IPS-20b (cell line): ENCODE data around the gene HERC4.

Experiments used
- H3K27ac ChIP-seq: one replicate; pipeline ENCODE4 v1.5.1; 2013; ENCODE audit warnings: low read length
- H3K27me3 ChIP-seq: 2 replicates; pipeline ENCODE4 v1.6.1; 2013; ENCODE audit warnings: mild to moderate bottlenecking, low read length, inconsistent platforms; ENCODE audit not compliant: insufficient read depth
- H3K36me3 ChIP-seq: 2 replicates; pipeline ENCODE4 v1.6.1; 2013; ENCODE audit warnings: low read depth, mild to moderate bottlenecking, inconsistent platforms, low read length, moderate library complexity; ENCODE audit not compliant: insufficient read depth
- H3K4me1 ChIP-seq: 2 replicates; pipeline ENCODE4 v1.6.1; 2013; ENCODE audit warnings: mild to moderate bottlenecking, control low read depth, inconsistent platforms, low read length, moderate library complexity; ENCODE audit not compliant: insufficient read depth
- H3K4me3 ChIP-seq: 2 replicates; pipeline ENCODE4 v1.5.1; 2013; ENCODE audit warnings: mild to moderate bottlenecking, low read length, inconsistent platforms
- H3K9ac ChIP-seq: 2 replicates; pipeline ENCODE4 v1.6.1; 2013; ENCODE audit warnings: low read depth, mild to moderate bottlenecking, inconsistent platforms, low read length, moderate library complexity
- H3K9me3 ChIP-seq: 2 replicates; pipeline ENCODE4 v1.6.1; 2013; ENCODE audit warnings: mild to moderate bottlenecking, low read depth, low read length, inconsistent platforms; ENCODE audit not compliant: insufficient read depth

HERC4 gene, protein sequence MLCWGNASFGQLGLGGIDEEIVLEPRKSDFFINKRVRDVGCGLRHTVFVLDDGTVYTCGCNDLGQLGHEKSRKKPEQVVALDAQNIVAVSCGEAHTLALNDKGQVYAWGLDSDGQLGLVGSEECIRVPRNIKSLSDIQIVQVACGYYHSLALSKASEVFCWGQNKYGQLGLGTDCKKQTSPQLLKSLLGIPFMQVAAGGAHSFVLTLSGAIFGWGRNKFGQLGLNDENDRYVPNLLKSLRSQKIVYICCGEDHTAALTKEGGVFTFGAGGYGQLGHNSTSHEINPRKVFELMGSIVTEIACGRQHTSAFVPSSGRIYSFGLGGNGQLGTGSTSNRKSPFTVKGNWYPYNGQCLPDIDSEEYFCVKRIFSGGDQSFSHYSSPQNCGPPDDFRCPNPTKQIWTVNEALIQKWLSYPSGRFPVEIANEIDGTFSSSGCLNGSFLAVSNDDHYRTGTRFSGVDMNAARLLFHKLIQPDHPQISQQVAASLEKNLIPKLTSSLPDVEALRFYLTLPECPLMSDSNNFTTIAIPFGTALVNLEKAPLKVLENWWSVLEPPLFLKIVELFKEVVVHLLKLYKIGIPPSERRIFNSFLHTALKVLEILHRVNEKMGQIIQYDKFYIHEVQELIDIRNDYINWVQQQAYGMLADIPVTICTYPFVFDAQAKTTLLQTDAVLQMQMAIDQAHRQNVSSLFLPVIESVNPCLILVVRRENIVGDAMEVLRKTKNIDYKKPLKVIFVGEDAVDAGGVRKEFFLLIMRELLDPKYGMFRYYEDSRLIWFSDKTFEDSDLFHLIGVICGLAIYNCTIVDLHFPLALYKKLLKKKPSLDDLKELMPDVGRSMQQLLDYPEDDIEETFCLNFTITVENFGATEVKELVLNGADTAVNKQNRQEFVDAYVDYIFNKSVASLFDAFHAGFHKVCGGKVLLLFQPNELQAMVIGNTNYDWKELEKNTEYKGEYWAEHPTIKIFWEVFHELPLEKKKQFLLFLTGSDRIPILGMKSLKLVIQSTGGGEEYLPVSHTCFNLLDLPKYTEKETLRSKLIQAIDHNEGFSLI

DNA sequence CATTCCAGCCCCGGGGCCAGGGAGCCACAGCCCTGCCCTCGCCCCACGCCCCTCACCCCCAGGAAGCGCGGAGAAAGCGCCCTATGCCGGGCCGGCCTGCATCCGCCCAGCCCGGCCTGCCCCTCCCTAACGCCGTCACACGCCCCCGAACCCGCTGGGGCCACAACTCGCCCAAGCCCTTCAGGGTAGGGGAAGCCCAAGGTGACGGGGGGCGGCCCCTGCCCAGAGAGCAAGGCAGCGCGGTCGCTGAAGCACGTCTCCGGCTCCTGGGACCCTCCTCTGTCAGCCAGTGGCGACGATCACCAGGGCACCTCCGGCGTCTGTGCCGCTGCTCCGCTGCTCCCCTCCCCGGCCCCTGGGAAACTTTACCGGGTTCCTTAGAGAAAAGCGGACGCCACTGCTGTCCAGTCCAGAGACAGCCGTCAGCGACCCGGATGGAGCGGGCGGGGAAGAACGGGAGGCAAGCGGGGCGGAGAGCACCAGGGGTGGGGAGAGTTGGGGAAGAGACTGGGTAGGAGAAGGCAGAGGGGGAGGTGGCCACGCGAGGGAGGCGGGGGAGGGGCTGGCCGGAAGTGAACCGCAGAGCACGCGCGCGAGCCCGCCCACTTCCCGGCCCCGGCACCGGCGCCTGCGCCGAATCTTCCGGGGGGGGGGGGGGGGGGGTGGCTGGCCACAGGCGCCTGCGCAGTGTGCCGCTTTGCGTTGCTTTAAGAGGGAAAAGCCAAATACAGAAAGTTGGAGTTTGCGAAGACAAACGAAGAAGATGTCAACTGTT is at the start of gene HERC4:
TSS of gene HERC4 (minus strand) at position 509 of the 775 bp plus-strand sequence. CDS start 2,175 bp downstream, outside the sequence.
- H3K4me3 ChIP-seq: peak within 1 kb of the TSS; percentile 81

GRCh38 chr10:68124718-68125117 is 49.6 kb upstream of the HERC4 start:
- Histone ChIP-seq H3K4me3 (no peak overlapping the region), H3K27me3 (no peaks in the 10 kb centered on the region), H3K9me3 (no peaks in the 10 kb centered on the region), H3K4me1 (no peaks in the 10 kb centered on the region), H3K36me3 (no peaks in the 10 kb centered on the region), H3K27ac (no peak overlapping the region), H3K9ac (no peak overlapping the region)

More for the DNA sequence above, at the start of gene HERC4:
- H3K27me3 ChIP-seq: no peaks in the 10 kb centered on the region
- peaks cover 20% of the 10 kb centered on the region for H3K4me1 ChIP-seq
- peak within 1 kb of the TSS; percentile 91 for H3K27ac ChIP-seq
- H3K36me3 ChIP-seq: peaks cover 10% of the 10 kb centered on the region
- peak within 1 kb of the TSS; percentile 87 for H3K9ac ChIP-seq
- H3K9me3 ChIP-seq: no peaks in the 10 kb centered on the region

DNA sequence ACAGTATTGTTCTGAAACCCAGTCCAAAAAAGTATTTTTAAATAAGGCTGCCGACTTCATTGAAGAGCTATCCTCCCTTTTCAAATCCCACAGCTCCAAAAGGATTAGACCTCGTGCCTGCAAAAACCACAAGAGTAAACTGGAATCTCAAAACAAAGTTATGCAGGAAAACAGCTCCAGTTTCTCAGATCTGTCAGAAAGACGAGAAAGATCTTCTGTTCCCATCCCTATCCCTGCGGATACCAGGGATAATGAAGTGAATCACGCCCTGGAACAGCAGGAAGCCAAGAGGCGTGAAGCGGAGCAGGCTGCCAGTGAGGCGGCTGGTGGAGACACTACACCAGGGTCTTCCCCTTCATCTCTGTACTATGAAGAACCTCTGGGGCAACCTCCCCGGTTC is 46.8 kb upstream of the HERC4 start:
- H3K4me1 ChIP-seq: no peaks in the 10 kb centered on the region
- no peak overlapping the region for H3K9ac ChIP-seq
- no peaks in the 10 kb centered on the region for H3K9me3 ChIP-seq
- no peak overlapping the region for H3K4me3 ChIP-seq
- no peak overlapping the region for H3K27ac ChIP-seq
- H3K27me3 ChIP-seq: no peaks in the 10 kb centered on the region
- no peaks in the 10 kb centered on the region for H3K36me3 ChIP-seq

- Histone ChIP-seq H3K27me3 (no peaks in the 10 kb centered on the region), H3K36me3 (no peaks in the 10 kb centered on the region), H3K4me3 (no peak overlapping the region), H3K27ac (no peak overlapping the region), H3K9me3 (no peaks in the 10 kb centered on the region), H3K4me1 (no peaks in the 10 kb centered on the region), H3K9ac (no peak overlapping the region)
Observed at GRCh38 chr10:68121020-68121743, 46.1 kb upstream of the HERC4 start.

DNA sequence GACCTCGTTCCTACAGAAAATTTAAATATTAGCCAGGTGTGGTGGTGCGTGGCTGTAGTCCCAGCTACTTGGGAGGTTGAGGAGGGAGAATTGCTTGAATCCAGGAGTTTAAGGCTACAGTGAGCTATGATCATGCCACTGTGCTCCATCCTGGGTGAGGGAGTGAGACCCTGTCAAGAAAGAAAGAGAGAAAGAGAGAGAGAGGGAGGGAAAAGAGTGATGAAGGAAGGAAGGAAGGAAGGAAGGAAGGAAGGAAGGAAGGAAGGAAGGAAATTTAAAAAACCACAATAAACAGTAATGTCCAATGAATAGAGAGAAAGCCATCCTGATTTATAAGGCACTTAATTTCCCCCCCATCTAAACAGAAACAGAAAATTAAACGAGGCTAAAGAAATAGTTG is 43.6 kb upstream of the HERC4 start:
- H3K36me3 ChIP-seq: no peaks in the 10 kb centered on the region
- H3K27ac ChIP-seq: no peak overlapping the region
- no peaks in the 10 kb centered on the region for H3K9me3 ChIP-seq
- H3K27me3 ChIP-seq: no peaks in the 10 kb centered on the region
- no peaks in the 10 kb centered on the region for H3K4me1 ChIP-seq
- no peak overlapping the region for H3K4me3 ChIP-seq
- no peak overlapping the region for H3K9ac ChIP-seq

DNA sequence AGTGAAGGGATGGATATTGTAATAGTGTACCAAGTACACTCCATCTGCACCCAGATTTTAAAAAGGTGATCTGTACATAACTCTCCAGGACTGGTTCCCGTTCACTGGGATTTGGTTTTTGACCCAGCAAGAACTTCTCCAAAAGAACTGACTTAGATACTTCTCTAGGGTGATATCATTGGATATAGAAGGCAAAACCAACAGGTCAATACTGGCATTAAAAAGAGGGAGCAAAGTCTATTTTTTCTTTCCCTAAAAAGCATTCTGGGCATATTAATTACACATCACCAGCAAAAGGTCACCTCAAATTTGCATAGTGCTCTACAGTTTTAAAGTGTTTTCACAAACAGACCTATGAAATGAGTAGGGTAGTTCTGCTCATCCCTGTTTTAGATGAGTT is 37.8 kb upstream of the HERC4 start:
- Histone ChIP-seq H3K4me1 (no peaks in the 10 kb centered on the region), H3K9ac (no peak overlapping the region), H3K9me3 (no peaks in the 10 kb centered on the region)

GRCh38 chr10:68111584-68111983 is 36.5 kb upstream of the HERC4 start:
- no peak overlapping the region for H3K9ac ChIP-seq
- H3K9me3 ChIP-seq: no peaks in the 10 kb centered on the region
- no peak overlapping the region for H3K27ac ChIP-seq
- no peaks in the 10 kb centered on the region for H3K36me3 ChIP-seq
- no peak overlapping the region for H3K4me3 ChIP-seq
- no peaks in the 10 kb centered on the region for H3K4me1 ChIP-seq
- H3K27me3 ChIP-seq: no peaks in the 10 kb centered on the region

More for the DNA sequence above, 37.8 kb upstream of the HERC4 start:
- H3K36me3 ChIP-seq: no peaks in the 10 kb centered on the region
- no peak overlapping the region for H3K27ac ChIP-seq
- no peaks in the 10 kb centered on the region for H3K27me3 ChIP-seq
- no peak overlapping the region for H3K4me3 ChIP-seq

- no peaks in the 10 kb centered on the region for H3K4me1 ChIP-seq
- H3K27me3 ChIP-seq: no peaks in the 10 kb centered on the region
- H3K27ac ChIP-seq: no peak overlapping the region
- no peaks in the 10 kb centered on the region for H3K36me3 ChIP-seq
- H3K9me3 ChIP-seq: no peaks in the 10 kb centered on the region
- no peak overlapping the region for H3K4me3 ChIP-seq
- H3K9ac ChIP-seq: no peak overlapping the region
Observed at GRCh38 chr10:68110027-68110426, 34.9 kb upstream of the HERC4 start.

GRCh38 chr10:68109331-68109730 is 34.2 kb upstream of the HERC4 start, which contains the start of gene MYPN:
Gene MYPN, plus strand, starts transcription at chr10:68109488. Its CDS starts 11,951 bp downstream, at chr10:68121439.
- H3K4me1 ChIP-seq: no peaks in the 10 kb centered on the region
- H3K27ac ChIP-seq: no peak within 1 kb of the TSS
- H3K27me3 ChIP-seq: no peaks in the 10 kb centered on the region
- no peaks in the 10 kb centered on the region for H3K36me3 ChIP-seq
- no peaks in the 10 kb centered on the region for H3K9me3 ChIP-seq
- no peak within 1 kb of the TSS for H3K4me3 ChIP-seq
- H3K9ac ChIP-seq: no peak within 1 kb of the TSS

GRCh38 chr10:68108653-68109052 is 33.6 kb upstream of the HERC4 start:
- no peak overlapping the region for H3K4me3 ChIP-seq
- no peak overlapping the region for H3K9ac ChIP-seq
- no peaks in the 10 kb centered on the region for H3K36me3 ChIP-seq
- H3K9me3 ChIP-seq: no peaks in the 10 kb centered on the region
- no peak overlapping the region for H3K27ac ChIP-seq
- no peaks in the 10 kb centered on the region for H3K27me3 ChIP-seq
- no peaks in the 10 kb centered on the region for H3K4me1 ChIP-seq
